Measurements from ENCODE around the gene SYMPK.
"Not testable (repeated sequence)": the region's sequence is repeated elsewhere in the genome, so short reads cannot be mapped to it uniquely, and the experiment has no call there.

SYMPK gene

DNA sequence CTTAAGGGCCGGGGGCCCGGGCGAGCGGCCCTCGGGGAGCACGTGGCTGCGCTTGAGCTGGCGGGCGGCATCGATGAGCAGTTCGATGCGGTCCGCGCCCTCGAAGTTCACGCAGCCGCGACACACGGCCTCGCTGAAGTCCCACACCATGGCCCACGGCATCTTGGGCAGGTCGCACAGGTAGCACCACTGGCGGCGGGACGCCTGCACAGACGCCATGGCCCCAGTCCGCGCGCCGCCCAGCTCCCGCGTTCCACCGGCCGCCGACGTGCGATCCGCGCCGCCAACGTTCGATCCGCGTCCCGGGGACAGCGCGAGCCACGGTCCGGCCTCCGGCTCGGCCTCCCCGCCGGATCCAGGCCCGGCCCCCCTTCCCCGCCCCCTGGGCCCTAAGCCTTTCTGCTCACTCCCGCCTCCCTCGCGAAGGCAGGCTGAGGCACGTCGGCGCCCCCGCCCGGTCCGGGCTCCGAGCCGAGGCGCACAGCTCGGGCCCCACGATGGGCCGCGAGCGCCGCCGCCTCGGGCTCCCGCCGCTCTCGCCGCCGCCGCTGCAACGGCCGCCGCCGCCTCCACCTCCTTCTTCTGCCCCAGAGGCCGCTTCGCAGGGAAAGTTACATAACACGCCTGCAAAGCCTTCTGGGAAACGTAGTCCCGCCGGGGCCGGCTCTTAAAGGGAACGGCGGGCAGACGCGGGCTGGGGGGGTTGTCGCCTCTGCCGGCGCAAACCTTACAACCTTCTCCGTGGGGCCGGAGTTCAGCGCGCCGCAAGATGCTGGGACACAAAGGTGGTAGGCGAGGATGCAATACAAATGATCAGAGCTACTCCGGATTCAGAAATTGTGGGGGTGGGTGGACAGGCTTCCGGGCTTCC, 22.8 kb upstream of the SYMPK start, which contains the start of gene IRF2BP1:
Gene IRF2BP1, minus strand, starts transcription at position 586 of the 871 bp plus-strand sequence. Its CDS starts 367 bp downstream, at position 219.
- peak; percentile 77 to 80 for DNase-seq (ENCODE audit: low read depth in 1 of 2, low spot score in 1 of 2)

DNA sequence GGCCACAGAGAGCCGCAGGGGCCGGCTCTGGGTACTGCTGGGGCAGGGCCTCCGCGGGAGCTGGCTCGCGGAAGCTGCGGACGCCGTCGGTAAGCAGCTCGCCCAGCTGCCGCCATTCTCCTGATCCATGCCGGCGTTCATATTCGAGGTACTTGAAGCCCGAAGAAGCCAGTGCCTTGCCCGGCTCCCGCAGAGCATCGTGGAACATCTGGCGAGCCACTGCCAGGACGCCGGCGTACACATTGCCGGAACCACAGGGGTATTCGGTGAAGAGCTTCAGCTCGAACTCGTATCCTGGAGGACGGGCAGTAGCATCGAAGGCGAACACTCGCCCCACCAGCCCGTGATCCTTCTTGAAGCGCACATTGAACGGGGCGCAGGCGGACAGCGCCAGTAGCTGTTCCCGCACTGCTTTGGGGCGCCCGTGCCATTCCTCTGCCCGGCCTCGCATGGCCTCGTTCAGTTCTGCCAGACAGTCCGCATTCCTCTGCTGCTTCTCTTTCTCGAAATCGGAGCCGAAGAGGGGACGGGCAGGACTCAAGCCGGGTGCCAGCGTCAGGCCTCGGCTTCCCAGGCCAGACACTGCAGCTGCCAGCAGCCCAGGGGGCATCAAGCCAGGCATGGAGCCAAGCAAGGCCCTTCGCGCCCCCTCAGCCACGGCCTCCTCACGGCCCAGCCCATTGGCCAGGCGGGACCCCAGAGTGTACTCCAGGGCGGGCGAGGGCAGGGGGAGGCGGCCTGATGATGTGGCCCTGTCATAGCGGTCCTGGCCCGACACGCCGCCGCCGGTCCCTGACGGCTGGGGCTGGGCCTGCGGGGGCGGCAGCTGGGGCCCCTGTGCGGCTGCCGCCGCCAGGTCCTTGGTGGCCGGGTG, 22.0 kb upstream of the SYMPK start:
- no peak for DNase-seq (ENCODE audit: low read depth in 1 of 2, low spot score in 1 of 2)

DNA sequence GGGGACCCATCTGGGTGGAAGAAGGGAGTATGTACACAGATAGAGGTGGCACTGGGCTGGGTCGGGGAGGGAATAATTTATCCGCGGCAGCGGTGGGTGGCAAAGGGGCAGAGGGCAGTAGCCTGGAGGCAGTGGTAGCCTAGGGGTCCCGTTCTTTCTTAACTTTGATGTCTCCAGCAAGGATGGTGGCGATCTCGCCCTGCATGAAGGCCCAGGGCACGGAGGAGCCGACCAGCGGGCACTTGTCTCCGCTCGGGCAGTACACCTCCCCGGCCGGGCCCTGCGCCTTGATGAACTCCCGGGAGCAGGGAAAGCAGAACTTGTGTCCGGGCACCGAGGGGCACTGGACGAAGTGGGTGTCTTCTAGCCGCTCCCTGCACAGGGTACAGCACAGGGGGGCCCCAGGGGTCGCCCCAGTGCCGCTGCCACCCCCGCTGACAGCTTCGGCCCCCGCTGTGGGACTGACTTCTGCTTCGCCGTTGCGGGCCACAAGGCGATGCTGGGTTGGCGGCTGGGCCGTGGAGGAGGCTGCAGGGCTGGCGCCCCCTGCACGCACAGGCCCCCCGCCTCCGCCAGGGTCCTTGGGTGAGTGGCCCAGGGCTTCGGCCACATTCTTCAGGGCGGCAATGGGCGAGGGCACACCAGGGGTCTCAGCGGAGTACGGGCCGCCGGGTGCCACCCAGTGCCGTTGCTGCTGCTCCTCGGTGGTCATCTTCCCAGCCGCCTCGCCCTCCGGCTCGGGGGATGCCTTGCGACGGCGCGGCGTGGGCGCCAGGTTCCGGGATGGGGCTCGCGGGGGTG, 21.1 kb upstream of the SYMPK start:
- DNase-seq (ENCODE audit: low read depth in 1 of 2, low spot score in 1 of 2): no peak

DNA sequence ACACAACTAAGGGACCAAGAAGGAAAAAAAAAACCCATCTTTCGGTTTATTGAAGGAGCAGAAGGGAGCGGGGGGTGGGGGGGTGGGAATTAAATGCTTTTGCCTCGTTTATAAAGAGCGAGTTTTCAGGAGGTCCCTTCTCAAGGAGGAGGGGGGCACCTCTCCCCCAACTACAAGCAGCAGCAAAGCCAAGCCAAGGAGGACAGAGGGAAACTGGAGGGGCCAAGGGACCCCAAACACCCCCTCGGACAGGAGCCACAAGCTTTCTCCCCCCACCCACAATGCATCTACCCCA, 20.6 kb upstream of the SYMPK start:
- no peak for DNase-seq (ENCODE audit: low read depth in 1 of 2, low spot score in 1 of 2)

DNA sequence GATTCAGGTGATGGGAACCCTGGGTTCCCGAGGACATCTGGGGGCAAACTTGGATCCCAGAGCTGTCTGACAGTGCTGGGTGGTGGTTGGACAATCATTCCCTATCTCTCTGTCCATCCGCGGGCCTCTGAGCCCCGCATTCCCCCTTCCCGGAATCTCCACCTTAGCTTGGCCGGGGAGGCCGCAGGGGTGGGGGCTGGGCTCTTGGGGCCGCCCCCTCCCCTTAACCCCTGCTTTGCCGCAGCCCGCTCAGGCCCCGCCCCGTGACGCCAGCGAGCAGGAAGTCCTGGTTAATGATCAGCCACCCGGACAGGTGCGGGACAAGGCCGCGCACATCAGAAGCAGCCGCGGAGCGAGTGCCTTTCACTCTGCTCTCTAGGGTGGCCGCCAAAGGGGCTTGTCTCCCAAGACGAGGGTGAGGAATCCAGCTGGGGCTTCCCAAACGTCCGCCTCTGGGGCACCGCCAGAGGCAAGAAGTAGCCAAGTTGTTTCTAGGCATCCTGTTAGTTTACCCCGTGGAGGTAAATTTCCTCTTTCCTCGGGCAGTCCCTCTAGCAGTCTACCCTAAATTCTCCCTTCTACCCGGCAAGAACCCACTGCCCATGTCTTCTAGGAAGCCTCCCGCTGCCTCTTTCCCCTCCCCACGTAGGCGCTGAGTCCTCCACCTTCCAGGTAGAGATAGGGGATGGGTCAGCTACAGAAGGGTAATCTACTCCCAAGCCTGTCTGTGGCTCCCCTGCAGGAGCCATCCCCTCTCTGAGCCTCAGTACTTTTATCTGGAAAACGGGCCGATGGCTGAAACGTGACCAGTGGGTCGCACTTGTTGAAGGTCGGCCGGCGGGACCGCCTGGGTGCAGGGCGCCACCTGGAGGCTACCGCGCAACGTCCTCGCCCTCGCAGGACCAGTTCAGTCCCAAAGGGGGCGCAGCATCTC, 20.0 kb upstream of the SYMPK start:
- peak; percentile 71 to 75 for DNase-seq (ENCODE audit: low read depth in 1 of 2, low spot score in 1 of 2)

DNA sequence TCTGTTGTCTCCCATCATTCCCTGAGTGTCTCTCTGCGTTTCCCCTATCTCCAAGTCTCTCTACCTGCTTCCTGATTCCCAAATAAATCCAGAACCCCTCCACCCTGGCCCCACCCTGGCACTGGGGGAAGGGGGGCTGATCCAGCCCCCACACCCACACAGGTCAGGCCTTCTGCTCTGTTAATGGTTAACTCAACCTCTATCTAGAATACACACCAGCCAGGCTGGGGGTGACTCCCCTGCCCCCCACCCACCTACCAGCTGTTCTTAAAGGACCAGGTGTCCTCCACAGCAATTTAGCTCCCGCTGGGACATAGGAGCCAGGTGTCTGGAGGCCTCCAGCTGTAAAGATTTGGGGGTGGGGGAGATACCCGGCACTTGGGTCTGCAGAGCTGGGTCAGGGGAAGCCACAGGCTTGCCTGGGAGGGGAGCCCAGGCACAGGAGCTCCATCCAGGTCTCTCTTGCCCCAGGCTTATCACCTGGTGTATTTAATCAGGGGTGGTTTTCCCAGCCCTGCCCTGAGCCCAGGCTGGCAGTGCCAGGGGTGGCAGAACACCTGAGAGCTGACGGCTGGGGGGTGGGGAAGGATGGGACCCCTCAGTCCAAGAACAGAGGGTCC, 19.1 kb upstream of the SYMPK start:
- DNase-seq (ENCODE audit: low read depth in 1 of 2, low spot score in 1 of 2): no peak

DNA sequence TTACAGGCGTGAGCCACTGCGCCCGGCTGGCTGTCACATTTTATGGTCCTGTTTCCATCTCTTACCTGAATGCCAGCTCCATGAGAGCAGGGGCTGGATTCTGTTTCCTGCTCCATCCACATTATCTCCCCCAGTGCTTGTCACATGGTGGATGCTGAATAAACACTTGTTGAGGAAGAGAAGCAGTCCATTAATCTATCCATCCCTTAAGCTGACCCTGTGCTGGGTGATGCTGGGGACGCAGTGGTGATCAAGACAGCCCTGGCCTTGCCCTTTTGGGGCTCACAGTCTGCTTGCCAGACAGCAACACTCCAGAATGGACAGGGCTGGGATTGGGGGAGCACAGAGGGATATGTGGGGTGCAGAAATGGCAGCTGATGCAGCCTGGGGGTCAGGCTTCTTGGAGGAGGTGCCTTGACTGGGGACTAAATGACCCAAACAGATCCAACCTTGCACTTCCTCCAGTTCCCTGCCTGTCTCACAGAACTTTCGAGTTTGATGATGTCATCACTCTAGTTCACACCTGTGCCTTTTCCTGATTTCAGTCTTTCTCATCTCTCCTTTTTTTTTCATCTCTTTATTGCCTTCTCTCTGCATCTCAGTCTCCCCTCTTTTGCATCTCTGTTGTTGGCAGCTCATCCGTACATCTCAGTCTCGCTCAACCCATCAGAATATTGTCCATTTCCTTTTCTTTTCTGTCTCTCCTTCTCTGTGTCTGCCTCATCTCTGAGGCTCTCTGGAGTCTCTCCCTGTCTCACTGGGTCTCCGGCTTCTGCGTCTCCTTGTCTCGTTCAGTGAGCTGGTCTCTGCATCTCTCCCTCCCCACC, 18.3 kb upstream of the SYMPK start:
- no peak for DNase-seq (ENCODE audit: low read depth in 1 of 2, low spot score in 1 of 2)

DNA sequence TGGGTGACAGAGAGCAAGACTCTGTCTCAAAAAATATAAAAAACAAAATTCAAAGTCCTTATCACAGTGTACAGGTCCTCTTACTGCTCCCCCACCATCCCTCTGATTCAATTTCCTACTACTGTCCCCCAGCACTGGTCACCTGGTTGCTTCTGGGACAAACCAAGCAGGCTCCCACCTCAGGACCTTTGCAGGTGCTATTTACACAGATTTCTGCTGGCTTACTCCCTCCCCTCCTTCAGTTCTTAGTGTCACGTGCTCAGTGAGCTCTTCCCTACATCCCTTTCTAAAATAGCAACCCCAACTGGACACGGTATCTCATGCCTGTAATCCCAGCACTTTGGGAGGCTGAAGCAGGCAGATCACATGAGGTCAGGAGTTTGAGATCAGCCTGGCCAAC, 17.0 kb upstream of the SYMPK start:
- no peak for DNase-seq (ENCODE audit: low read depth in 1 of 2, low spot score in 1 of 2)

DNA sequence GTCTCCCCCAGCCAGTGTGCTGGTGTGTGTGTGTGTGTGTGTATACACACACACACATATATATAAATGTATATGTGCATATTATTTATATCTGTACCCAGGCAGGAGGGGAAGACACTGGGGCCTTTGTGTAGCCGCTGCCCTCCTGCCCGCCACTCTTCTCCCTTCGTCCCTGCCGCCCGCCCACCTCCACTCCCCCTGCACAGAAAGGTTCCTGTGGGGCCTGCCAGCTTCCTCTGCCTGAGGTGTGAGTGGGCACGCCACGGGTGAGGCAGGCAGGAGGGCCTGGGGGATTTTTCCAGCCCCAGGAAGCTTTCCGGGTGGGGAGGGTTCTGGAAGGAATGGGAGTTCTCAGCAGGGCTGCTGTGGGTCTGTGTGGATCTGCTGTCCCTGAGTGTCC, 16.1 kb upstream of the SYMPK start:
- no peak for DNase-seq (ENCODE audit: low read depth in 1 of 2, low spot score in 1 of 2)

DNA sequence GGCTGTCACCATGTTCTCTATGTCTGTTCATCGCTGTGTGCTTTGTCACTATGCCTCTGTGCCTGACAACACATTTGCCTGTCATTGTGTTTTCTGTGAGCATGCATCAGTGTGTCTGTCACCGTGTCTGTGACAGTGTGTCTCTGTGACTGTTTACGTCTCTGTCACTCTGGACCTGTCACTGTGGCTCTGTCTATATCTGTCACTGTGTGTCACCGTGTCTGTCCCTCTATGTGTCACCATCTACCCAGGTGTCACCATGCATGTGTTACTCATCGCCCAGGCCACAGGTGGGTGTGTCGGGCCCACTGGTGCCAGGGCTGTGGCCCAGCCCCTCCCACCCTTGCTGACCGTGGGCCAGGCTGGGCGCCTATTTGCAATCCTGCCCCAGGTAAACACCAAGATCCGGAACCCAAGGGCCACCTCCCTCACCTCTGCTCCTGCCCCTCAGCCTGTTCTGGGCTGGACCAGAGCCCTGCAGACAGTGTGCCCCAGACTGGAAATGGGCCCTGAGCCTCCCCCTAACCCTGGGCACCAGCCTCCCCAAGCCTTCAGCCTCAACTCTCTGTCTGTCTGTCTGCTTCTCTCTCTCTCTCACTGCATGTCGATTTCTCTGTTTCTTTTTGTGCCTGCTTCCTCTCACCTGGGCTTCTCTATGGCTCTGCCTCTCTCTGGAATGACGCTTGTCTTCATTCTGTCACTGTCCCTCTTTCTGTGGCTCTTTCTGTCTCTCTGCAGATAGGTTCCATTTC, 15.3 kb upstream of the SYMPK start:
- no peak for DNase-seq (ENCODE audit: low read depth in 1 of 2, low spot score in 1 of 2)

DNA sequence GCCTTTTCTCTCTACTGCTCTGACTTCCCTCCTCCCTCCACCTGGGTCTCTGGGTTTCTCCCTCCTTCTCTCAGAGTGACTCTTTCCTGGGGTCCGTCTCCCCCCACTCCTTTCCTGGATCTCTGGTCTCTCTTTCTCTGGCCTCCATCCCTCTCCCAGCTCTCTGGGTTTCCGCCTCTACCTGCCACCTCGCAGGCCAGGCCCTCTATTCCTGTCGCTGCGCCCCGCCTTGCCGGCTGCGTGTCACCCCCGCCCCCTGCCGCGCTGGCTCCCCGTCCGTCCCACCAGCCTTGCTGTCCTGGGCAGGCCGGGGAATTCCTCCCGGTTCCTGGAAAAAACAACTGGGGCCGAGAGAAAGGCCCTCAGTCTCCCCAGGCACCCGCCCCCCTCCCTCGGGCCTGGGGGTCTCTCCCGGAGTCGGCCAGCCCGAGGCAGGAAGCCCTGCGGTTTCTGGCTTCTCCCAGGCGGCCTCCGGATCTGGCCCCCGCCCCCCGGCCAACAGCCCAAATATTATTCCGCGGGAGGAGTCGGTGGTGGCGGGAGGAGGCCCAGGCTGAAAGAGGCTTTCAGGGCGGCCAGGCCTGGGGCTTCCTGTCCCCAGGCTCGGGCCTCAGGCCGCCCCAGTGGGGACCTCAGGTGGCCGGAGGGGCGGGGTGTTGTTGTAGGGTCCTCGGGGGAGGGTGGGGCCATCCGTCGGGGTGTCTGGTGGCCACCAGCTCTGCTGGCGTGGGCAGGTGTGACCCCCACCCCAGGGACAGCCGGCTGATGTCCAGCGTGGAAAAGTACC, 13.7 kb upstream of the SYMPK start:
- DNase-seq (ENCODE audit: low read depth in 1 of 2, low spot score in 1 of 2): peak in 1 of 2 donors; percentile 24

DNA sequence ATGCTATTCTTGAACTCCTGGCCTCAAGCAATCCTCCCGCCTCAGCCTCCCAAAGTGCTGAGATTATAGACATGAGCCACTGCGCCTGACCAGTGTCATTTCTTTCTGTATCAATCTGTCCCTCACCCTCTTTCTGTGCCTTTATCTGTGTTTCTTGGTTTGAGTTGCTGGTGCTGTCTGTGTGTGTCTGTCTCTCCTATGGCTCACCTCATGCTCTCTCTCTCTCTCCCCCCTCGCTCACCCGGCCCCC, 13.1 kb upstream of the SYMPK start:
- DNase-seq (ENCODE audit: low read depth in 1 of 2, low spot score in 1 of 2): no peak

DNA sequence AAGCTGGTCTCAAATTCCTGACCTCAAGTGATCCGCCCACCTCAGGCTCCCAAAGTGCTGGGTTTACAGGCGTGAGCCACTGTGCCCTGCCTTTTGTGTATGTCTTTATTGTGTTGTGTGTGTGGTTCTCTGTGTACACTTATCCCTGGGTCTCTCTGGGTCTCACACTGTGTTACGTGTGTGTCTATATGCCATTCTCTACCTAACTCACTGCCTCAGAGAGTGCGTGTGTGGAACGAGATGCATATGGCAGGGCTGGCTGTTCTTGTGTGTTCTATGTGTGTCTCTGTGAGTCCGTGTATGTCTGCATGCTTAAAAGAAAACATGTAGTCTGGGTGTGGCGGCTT, 11.6 kb upstream of the SYMPK start:
- DNase-seq (ENCODE audit: low read depth in 1 of 2, low spot score in 1 of 2): no peak

DNA sequence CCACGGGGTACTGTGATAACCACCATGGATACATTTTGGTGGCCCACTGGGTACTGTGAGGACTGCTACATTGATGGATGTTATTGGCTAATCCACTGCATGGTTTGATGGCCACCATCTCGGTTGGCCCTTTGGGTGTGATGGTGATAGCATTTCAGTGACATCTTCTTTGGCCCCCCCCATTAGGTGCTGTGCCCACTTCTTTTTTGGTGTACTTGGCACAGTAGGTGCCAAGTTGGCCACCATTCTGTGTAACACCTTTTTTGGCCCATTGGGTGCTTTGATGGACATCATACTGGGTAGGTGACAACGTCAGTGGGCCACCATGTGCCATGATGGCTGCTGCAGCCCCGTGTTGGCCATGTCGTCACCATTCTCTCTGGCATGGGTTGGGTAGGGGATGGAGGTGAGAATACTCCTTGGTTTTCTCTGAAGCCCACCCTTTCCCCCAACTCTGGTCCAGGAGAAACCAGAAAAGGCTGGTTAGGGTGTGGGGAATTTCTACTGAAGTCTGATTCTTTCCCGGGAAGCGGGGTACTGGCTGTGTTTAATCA, 10.3 kb upstream of the SYMPK start:
- DNase-seq (ENCODE audit: low read depth in 1 of 2, low spot score in 1 of 2): no peak

DNA sequence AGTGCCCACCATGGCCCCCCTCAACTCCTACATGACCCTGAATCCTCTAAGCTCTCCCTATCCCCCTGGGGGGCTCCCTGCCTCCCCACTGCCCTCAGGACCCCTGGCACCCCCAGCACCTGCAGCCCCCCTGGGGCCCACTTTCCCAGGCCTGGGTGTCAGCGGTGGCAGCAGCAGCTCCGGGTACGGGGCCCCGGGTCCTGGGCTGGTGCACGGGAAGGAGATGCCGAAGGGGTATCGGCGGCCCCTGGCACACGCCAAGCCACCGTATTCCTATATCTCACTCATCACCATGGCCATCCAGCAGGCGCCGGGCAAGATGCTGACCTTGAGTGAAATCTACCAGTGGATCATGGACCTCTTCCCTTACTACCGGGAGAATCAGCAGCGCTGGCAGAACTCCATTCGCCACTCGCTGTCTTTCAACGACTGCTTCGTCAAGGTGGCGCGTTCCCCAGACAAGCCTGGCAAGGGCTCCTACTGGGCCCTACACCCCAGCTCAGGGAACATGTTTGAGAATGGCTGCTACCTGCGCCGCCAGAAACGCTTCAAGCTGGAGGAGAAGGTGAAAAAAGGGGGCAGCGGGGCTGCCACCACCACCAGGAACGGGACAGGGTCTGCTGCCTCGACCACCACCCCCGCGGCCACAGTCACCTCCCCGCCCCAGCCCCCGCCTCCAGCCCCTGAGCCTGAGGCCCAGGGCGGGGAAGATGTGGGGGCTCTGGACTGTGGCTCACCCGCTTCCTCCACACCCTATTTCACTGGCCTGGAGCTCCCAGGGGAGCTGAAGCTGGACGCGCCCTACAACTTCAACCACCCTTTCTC, 9.4 kb upstream of the SYMPK start:
- DNase-seq (ENCODE audit: low read depth in 1 of 2, low spot score in 1 of 2): no peak

DNA sequence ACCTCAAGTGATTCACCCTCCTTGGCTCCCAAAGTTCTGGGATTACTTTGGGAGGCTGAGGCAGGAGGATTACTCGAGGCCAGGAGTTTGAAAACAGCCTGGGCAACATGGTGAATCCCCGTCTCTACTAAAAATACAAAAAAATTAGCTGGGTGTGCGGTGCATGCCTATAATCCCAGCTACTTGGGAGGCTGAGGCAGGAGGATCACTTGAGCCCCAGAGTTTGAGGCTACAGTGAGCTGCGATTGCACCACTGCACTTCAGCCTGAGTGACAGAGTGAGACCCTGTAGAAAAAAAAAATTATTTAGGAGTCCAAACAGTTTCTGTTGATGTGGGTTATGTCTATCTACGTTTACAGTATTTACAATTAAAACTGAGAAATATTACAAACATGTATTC, 7.9 kb upstream of the SYMPK start:
- no peak for DNase-seq (ENCODE audit: low read depth in 1 of 2, low spot score in 1 of 2)

DNA sequence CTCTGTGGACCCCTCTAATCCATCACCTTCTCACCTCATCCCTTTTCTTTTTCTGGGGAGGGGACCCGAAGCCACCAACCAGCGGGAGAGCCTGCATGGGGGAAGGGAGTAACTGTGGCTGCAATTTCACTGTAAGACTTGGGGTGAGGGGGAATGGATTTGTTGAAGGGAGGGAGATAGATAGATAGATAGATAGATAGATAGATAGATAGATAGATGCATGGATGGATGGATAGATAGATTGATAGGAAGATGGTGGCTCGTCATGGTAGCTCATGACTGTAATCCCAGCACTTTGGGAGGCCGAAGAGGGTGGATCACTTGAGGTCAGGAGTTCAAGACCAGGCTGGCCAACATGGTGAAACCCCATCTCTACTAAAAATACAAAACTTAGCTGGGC, 4.3 kb upstream of the SYMPK start:
- DNase-seq (ENCODE audit: low read depth in 1 of 2, low spot score in 1 of 2): not testable (repeated sequence)

Measured in activated CD4-positive, alpha-beta T cell treated with anti-CD3 and anti-CD28 coated beads, Interleukin-2, amount 50 U/mL, for 24 hours (primary cell).